ENCODE measurements around the gene MARS1. TPM values are rescaled to one million over a fixed set of nuclear protein-coding genes. Genes with fewer than 3 reads are reported as not detected.

Gene MARS1
- total RNA-seq, 1 experiment from 2014 or later: 209 TPM

DNA sequence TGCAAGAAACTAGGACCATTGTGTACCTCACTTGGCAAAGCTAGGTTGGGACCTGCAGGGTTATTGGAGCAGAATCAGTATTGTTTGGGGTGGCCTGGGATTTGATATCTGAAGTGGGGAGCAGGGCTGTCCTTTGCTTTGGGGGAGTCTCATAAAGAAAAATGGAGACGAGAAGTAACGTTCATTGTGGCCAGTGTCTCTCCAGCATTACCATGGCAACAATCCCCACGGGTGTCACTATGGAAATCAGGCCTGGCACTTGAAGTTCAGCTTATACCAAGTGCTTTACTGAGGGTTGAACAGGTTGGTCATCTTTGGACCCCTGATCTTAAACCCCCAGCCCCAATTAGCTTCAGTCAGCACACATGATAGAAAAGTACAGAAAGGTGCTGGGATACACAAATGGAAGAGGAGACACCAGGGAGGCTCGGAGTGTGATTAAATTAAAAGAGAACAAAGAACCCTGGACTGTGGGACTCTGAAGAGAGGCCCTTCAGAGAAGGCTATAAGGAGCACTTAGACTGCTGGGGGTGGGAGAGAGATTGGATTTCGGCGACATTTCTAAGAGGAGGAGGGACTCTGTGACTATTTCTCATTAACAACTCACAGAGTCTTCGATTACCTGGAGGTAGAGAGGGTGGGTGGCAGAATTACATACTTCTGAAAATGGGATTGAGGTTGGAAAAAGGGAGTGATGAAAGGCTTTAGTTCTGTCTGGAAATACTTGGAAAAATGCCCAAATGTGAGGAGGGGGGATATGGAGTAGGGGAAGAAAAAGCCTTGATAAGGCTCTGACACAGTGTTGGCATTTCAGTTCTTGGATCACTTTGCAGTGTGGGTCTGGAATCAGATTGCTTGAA, 65.7 kb downstream of the MARS1 start:
- Histone ChIP-seq H3K79me2 (ENCODE audit: low read length) (no peaks in the 10 kb centered on the region), H4K20me1 (ENCODE audit: low read length) (no peaks in the 10 kb centered on the region), H3K9me2 (replicated peaks; ENCODE audit: low read length) (no peaks in the 10 kb centered on the region), H3K4me2 (ENCODE audit: low read length) (no peak overlapping the region), H3K27me3 (ENCODE audit: low read length) (no peaks in the 10 kb centered on the region), H3K27ac (ENCODE audit: low read length) (no peak overlapping the region), H3K4me1 (ENCODE audit: insufficient read depth, low read length) (no peaks in the 10 kb centered on the region), H2AFZ (ENCODE audit: low read length) (no peak overlapping the region), H3K36me3 (ENCODE audit: low read depth, low read length) (no peaks in the 10 kb centered on the region), H3F3A (ENCODE audit: low read length, unreplicated experiment) (no peaks in the 10 kb centered on the region), H3K9ac (ENCODE audit: low read length) (no peak overlapping the region), H3K9me3 (ENCODE audit: low read length) (no peaks in the 10 kb centered on the region), H3K4me3 (ENCODE audit: low read length) (no peak overlapping the region)
- DNase-seq: no peak
- POLR2A ChIA-PET (ENCODE audit: unreplicated experiment): no interaction called here
- CTCF ChIA-PET: interaction anchor here (0.6 kb wide), 1 partner anchor 173 kb away, joined by 3 read pairs; no protein-coding TSS in a partner anchor
- no TSS peak for BruUV-seq (replicated peaks)
- no peak for TF ChIP-seq EZH2phosphoT487 (IDR thresholded peaks at IDR 0.05; ENCODE audit: borderline replicate concordance, low read length)
- TF ChIP-seq, protein P1, sequence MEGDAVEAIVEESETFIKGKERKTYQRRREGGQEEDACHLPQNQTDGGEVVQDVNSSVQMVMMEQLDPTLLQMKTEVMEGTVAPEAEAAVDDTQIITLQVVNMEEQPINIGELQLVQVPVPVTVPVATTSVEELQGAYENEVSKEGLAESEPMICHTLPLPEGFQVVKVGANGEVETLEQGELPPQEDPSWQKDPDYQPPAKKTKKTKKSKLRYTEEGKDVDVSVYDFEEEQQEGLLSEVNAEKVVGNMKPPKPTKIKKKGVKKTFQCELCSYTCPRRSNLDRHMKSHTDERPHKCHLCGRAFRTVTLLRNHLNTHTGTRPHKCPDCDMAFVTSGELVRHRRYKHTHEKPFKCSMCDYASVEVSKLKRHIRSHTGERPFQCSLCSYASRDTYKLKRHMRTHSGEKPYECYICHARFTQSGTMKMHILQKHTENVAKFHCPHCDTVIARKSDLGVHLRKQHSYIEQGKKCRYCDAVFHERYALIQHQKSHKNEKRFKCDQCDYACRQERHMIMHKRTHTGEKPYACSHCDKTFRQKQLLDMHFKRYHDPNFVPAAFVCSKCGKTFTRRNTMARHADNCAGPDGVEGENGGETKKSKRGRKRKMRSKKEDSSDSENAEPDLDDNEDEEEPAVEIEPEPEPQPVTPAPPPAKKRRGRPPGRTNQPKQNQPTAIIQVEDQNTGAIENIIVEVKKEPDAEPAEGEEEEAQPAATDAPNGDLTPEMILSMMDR (conservative IDR thresholded peaks at IDR 0.05; ENCODE audit: low read depth, low read length): no peak
- TF ChIP-seq EZH2 (IDR thresholded peaks at IDR 0.05; ENCODE audit: low read length, unreplicated experiment): no peak
- intact Hi-C loops (cut with micrococcal nuclease): no loop called here
- ATAC-seq: no peak

DNA sequence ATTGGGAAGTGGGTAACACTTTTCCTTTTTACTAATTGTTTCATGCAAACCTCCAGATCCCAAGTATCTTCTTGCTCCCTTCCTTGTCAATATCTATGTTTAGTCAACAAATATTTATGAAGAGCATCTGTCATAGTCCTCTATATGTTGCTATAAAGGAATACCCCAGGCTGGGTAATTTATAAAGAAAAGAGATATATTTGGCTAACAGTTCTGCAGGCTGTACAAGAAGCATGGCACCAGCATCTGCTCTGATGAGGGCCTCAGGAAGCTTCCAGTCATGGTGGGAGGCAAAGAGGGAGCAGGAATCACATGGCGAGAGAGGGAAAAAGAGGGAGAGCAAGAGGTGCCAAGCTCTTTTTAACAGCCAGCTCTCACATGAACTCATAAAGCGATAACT, 66.6 kb downstream of the MARS1 start:
- Histone ChIP-seq H3K36me3 (ENCODE audit: low read depth, low read length) (no peaks in the 10 kb centered on the region), H3K4me1 (ENCODE audit: insufficient read depth, low read length) (no peaks in the 10 kb centered on the region), H2AFZ (ENCODE audit: low read length) (no peak overlapping the region), H3K4me3 (ENCODE audit: low read length) (no peak overlapping the region), H3K27me3 (ENCODE audit: low read length) (no peaks in the 10 kb centered on the region), H3K4me2 (ENCODE audit: low read length) (no peak overlapping the region), H3K9me2 (replicated peaks; ENCODE audit: low read length) (no peaks in the 10 kb centered on the region), H4K20me1 (ENCODE audit: low read length) (no peaks in the 10 kb centered on the region), H3K9me3 (ENCODE audit: low read length) (no peaks in the 10 kb centered on the region), H3K79me2 (ENCODE audit: low read length) (no peaks in the 10 kb centered on the region), H3K27ac (ENCODE audit: low read length) (no peak overlapping the region), H3F3A (ENCODE audit: low read length, unreplicated experiment) (no peaks in the 10 kb centered on the region), H3K9ac (ENCODE audit: low read length) (no peak overlapping the region)
- POLR2A ChIA-PET (ENCODE audit: unreplicated experiment): no interaction called here
- BruUV-seq (replicated peaks): no TSS peak
- no peak for TF ChIP-seq EZH2 (IDR thresholded peaks at IDR 0.05; ENCODE audit: low read length, unreplicated experiment)
- TF ChIP-seq, protein P1 (conservative IDR thresholded peaks at IDR 0.05; ENCODE audit: low read depth, low read length): no peak
- no peak for TF ChIP-seq EZH2phosphoT487 (IDR thresholded peaks at IDR 0.05; ENCODE audit: borderline replicate concordance, low read length)
- DNase-seq (no peak), ATAC-seq (no peak)
- intact Hi-C loops (cut with micrococcal nuclease): no loop called here
- CTCF ChIA-PET: no interaction called here

DNA sequence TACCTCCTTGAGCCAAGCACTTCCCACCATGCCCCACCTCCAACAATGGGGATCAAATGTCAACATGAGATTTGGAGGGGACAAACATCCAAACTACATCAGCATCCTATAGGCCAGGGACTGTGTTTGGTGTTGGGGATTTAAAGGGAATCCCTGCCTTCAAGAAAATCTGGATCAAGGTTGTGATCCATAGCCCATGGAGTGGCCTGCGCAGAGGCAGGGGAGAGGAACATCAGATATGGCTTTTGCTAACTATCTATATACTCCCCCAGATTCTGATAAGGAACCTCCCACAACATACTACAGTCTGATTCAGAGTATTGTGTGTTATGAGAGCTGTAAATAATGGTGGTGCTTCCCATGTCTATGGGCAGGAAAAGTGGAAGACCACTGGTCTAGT, 67.0 kb downstream of the MARS1 start:
- Histone ChIP-seq H2AFZ (ENCODE audit: low read length) (no peak overlapping the region), H3K36me3 (ENCODE audit: low read depth, low read length) (no peaks in the 10 kb centered on the region), H3K9me3 (ENCODE audit: low read length) (no peaks in the 10 kb centered on the region), H4K20me1 (ENCODE audit: low read length) (no peaks in the 10 kb centered on the region), H3K27ac (ENCODE audit: low read length) (no peak overlapping the region), H3K9me2 (replicated peaks; ENCODE audit: low read length) (no peaks in the 10 kb centered on the region), H3K27me3 (ENCODE audit: low read length) (no peaks in the 10 kb centered on the region), H3K9ac (ENCODE audit: low read length) (no peak overlapping the region), H3K79me2 (ENCODE audit: low read length) (no peaks in the 10 kb centered on the region), H3K4me2 (ENCODE audit: low read length) (no peak overlapping the region), H3F3A (ENCODE audit: low read length, unreplicated experiment) (no peaks in the 10 kb centered on the region), H3K4me1 (ENCODE audit: insufficient read depth, low read length) (no peaks in the 10 kb centered on the region), H3K4me3 (ENCODE audit: low read length) (no peak overlapping the region)
- no peak for TF ChIP-seq EZH2phosphoT487 (IDR thresholded peaks at IDR 0.05; ENCODE audit: borderline replicate concordance, low read length)
- TF ChIP-seq, protein P1 (conservative IDR thresholded peaks at IDR 0.05; ENCODE audit: low read depth, low read length): no peak
- no peak for TF ChIP-seq EZH2 (IDR thresholded peaks at IDR 0.05; ENCODE audit: low read length, unreplicated experiment)
- POLR2A ChIA-PET (ENCODE audit: unreplicated experiment): no interaction called here
- DNase-seq (no peak), ATAC-seq (no peak)
- CTCF ChIA-PET: no interaction called here
- intact Hi-C loops (cut with micrococcal nuclease): no loop called here
- no TSS peak for BruUV-seq (replicated peaks)
